Skeletal muscle satellite cell (primary cell): ENCODE data around the gene KDM4C.

Experiments
- H3K27me3 ChIP-seq: 2 replicates; pipeline ENCODE4 v1.7.0; 2013; ENCODE audit warnings: low read length; ENCODE audit not compliant: control insufficient read depth, insufficient read depth
- H3K36me3 ChIP-seq: 2 replicates; pipeline ENCODE4 v1.7.0; 2013; ENCODE audit warnings: mild to moderate bottlenecking, control low read depth, low read length; ENCODE audit not compliant: insufficient read depth
- H3K4me1 ChIP-seq: 2 replicates; pipeline ENCODE4 v1.7.0; 2013; ENCODE audit warnings: low read length; ENCODE audit not compliant: control insufficient read depth, insufficient read depth
- H3K4me2 ChIP-seq: 2 replicates; pipeline ENCODE4 v1.7.0; 2013; ENCODE audit warnings: mild to moderate bottlenecking, low read length
- H3K4me3 ChIP-seq: 2 replicates; pipeline ENCODE4 v1.7.0; 2013; ENCODE audit warnings: low read length
- H3K9ac ChIP-seq: 2 replicates; pipeline ENCODE4 v1.7.0; 2013; ENCODE audit warnings: mild to moderate bottlenecking, low read depth, low read length, moderate library complexity
- H3K9me3 ChIP-seq: replicated peaks from 2 replicates; pipeline ENCODE4 v1.7.0; 2013; ENCODE audit warnings: mild to moderate bottlenecking, control low read depth, low read length

KDM4C gene

GRCh38 chr9:7153134-7153533 lies 395.4 kb downstream of the KDM4C start:
- Histone ChIP-seq H3K4me2 (no peak overlapping the region), H3K4me3 (no peak overlapping the region), H3K36me3 (no peaks in the 10 kb centered on the region), H3K27me3 (no peaks in the 10 kb centered on the region), H3K9me3 (no peaks in the 10 kb centered on the region), H3K4me1 (no peaks in the 10 kb centered on the region), H3K9ac (no peak overlapping the region)

GRCh38 chr9:7153566-7153965 lies 395.8 kb downstream of the KDM4C start:
- H3K9ac ChIP-seq = no peak overlapping the region
- H3K36me3 ChIP-seq = no peaks in the 10 kb centered on the region
- no peak overlapping the region for H3K4me3 ChIP-seq
- no peaks in the 10 kb centered on the region for H3K9me3 ChIP-seq
- no peaks in the 10 kb centered on the region for H3K4me1 ChIP-seq
- no peaks in the 10 kb centered on the region for H3K27me3 ChIP-seq
- H3K4me2 ChIP-seq = no peak overlapping the region

DNA sequence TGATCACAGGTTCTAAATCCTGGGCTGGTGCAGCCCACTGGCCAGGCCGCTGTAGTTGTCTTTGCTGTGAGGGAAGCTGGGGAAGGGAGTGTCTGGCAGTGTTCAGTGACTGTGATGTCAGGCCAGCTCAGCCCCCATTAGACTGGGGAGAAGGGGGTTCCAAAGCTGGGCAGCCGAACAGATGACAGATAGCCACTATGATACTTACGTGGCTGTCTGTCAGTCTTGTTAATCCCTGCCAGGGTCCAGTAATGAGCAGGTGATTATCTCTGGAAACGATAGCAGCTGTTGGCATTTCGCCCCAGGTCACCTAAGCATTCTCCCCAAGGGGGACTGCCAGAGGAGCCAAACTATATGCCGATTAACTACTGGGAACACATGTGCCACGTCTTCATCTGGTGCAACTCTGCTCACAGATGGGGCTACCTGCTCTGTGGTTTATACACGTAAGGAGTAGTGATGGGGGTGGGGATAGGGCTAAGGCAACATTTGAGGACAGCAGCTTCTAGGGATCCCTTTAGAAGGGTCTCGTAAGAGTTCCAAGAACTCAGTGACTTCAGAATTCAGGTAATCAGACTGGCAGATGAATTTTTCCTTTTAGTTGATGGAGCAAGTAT lies 396.3 kb downstream of the KDM4C start:
- Histone ChIP-seq H3K9me3 (no peaks in the 10 kb centered on the region), H3K4me3 (no peak overlapping the region), H3K4me2 (no peak overlapping the region), H3K27me3 (no peaks in the 10 kb centered on the region), H3K36me3 (no peaks in the 10 kb centered on the region), H3K4me1 (no peaks in the 10 kb centered on the region), H3K9ac (no peak overlapping the region)

- no peaks in the 10 kb centered on the region for H3K27me3 ChIP-seq
- H3K4me2 ChIP-seq = no peak overlapping the region
- H3K9ac ChIP-seq = no peak overlapping the region
Measured at GRCh38 chr9:7154650-7155049, 396.9 kb downstream of the KDM4C start.

DNA sequence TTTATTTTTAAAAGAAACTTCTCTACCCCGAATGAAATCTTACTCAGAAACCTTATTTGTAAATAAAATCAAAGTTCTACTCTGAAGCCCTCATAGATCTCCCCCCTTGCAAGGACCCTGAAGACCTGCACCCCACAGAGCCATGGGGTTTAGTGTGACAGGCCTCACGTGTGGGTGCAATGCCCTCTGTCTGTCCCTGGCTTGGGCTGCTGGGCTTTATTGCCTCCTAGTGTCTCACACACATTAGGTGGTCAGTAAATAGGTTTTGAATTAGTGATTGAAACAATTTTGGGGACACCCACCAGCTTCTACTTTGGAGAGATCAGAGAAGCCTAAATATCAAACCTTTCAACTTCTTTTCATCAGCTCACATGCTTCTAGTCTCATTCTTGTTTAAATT lies 403.7 kb downstream of the KDM4C start:
- Histone ChIP-seq H3K4me1 (no peaks in the 10 kb centered on the region), H3K4me2 (no peak overlapping the region), H3K36me3 (peaks cover 4% of the 10 kb centered on the region), H3K4me3 (no peak overlapping the region), H3K9ac (no peak overlapping the region), H3K9me3 (no peaks in the 10 kb centered on the region), H3K27me3 (no peaks in the 10 kb centered on the region)

More at GRCh38 chr9:7154650-7155049, 396.9 kb downstream of the KDM4C start:
- Histone ChIP-seq H3K4me3 (no peak overlapping the region), H3K9me3 (no peaks in the 10 kb centered on the region), H3K36me3 (no peaks in the 10 kb centered on the region), H3K4me1 (no peaks in the 10 kb centered on the region)

- H3K9ac ChIP-seq = no peak overlapping the region
- H3K27me3 ChIP-seq = no peaks in the 10 kb centered on the region
- H3K4me1 ChIP-seq = no peaks in the 10 kb centered on the region
- no peak overlapping the region for H3K4me3 ChIP-seq
- H3K4me2 ChIP-seq = no peak overlapping the region
- H3K36me3 ChIP-seq = peaks cover 4% of the 10 kb centered on the region
- H3K9me3 ChIP-seq = no peaks in the 10 kb centered on the region
Measured at GRCh38 chr9:7163932-7164331, 406.2 kb downstream of the KDM4C start.

DNA sequence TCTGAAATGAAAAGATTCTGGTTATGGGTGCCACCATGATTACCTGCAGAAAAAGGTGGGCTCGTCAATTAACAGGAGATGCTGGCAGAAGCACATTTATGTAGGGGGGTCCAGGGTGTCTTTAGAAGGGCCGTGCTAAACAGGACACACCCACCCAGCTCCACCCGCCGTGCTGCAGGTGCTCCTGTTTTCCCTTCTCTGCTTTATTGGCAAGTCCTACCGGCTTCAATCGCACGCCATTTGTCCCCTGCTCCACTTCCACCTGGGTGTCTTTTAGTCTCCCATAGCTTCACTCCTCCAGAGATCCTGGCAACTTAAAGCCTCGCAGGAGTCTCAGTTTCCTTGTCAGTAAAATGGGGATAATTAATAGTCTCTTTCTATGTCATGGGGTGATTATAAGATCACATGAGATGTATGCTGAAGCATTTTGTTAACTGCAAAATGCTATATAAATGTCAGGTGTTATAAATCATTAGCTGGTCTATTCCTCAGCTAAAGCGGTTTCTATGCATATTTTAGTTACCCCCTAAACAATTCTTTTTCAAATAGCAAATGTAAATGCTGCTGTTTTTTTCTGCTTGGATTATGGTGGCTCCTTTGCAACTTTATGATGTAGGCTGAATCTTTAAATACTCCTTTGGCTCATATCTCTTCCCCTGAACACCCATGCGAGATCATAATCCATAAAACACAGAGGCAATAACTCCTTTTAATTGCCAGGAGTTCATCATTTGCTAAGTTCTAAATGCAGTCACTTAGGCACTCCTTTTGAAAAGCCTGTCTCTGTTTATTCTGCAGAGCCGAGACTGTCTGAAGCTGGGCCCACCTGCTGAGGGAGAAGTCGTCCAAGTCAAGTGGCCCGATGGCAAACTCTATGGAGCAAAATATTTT lies 406.9 kb downstream of the KDM4C start:
- Histone ChIP-seq H3K4me1 (no peaks in the 10 kb centered on the region), H3K36me3 (peaks cover 4% of the 10 kb centered on the region), H3K9me3 (no peaks in the 10 kb centered on the region), H3K4me2 (no peak overlapping the region), H3K27me3 (no peaks in the 10 kb centered on the region), H3K9ac (no peak overlapping the region), H3K4me3 (no peak overlapping the region)

- Histone ChIP-seq H3K9me3 (no peaks in the 10 kb centered on the region), H3K4me1 (no peaks in the 10 kb centered on the region), H3K4me3 (no peak overlapping the region), H3K4me2 (no peak overlapping the region), H3K36me3 (peaks cover 4% of the 10 kb centered on the region), H3K27me3 (no peaks in the 10 kb centered on the region), H3K9ac (no peak overlapping the region)
Measured at GRCh38 chr9:7165331-7165975, 407.7 kb downstream of the KDM4C start.

- H3K9ac ChIP-seq = no peak overlapping the region
- H3K4me3 ChIP-seq = no peak overlapping the region
- no peak overlapping the region for H3K4me2 ChIP-seq
- H3K9me3 ChIP-seq = no peaks in the 10 kb centered on the region
- H3K27me3 ChIP-seq = no peaks in the 10 kb centered on the region
- H3K4me1 ChIP-seq = no peaks in the 10 kb centered on the region
- peaks cover 4% of the 10 kb centered on the region for H3K36me3 ChIP-seq
Measured at GRCh38 chr9:7166074-7166473, 408.3 kb downstream of the KDM4C start.

- Histone ChIP-seq H3K9me3 (no peaks in the 10 kb centered on the region), H3K4me2 (no peak overlapping the region), H3K27me3 (no peaks in the 10 kb centered on the region), H3K36me3 (peaks cover 6% of the 10 kb centered on the region), H3K4me3 (no peak overlapping the region), H3K4me1 (peaks cover 12% of the 10 kb centered on the region), H3K9ac (no peak overlapping the region)
Measured at GRCh38 chr9:7169717-7170389, 412.1 kb downstream of the KDM4C start.

DNA sequence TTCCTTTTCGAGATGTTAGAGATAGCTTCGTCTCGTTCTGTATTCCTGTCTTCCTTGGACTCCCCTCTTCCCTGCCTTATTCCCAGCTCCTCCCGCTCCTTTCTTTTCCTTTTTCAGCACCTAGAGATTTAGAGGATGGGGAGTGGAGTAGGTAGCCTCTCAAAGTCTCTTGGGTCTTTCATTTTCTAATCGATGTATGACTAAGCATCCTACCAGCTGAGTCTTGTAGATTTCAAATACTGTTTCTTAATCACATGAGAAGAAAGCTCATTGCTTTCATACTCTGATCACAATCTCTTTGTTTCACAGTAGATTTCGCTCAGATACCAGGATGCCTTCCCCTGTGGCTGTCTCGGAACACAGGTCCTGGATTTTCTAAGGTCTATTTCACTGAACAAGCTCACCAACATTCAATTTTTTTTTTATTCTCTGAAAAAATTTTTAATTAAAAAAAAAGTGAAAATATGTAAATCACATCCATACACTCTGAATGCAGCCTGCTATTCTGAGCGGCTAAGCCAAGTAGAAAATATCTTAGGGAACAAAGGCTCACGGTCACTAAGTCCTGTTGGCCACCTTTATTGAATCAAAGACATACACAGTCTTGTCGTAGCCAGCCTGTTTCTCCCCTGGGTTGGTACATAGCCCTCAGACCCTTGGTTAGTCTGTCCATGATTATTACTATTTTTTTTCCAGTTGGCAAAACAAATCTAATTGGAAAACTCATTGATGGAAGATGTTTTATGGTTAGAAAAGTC lies 413.8 kb downstream of the KDM4C start:
- no peaks in the 10 kb centered on the region for H3K9me3 ChIP-seq
- H3K4me3 ChIP-seq = no peak overlapping the region
- no peak overlapping the region for H3K9ac ChIP-seq
- H3K27me3 ChIP-seq = no peaks in the 10 kb centered on the region
- peaks cover 12% of the 10 kb centered on the region for H3K4me1 ChIP-seq
- H3K36me3 ChIP-seq = peaks cover 3% of the 10 kb centered on the region
- H3K4me2 ChIP-seq = no peak overlapping the region
